HEK293 (cell line): ENCODE results near the gene KLHL30.

Experiments used
- CTCF ChIA-PET: fragments of 350-600 bp; formaldehyde crosslinking; extraction: SDS; loops from one replicate; lab custom pipeline; 2021; ENCODE audit warnings: antibody characterized with exemption; lab: Yijun Ruan, JAX
- POLR2A ChIA-PET: fragments of 300-600 bp; formaldehyde crosslinking; extraction: SDS; loops from one replicate; lab custom pipeline; 2020; ENCODE audit warnings: antibody characterized with exemption, inconsistent platforms; lab: Yijun Ruan, JAX
- H3K27ac ChIP-seq: fragments of 200-500 bp; sonication (Bioruptor generic); 2 replicates; pipeline ENCODE4 v1.5.1; 2014; ENCODE audit warnings: low read depth, low read length, control low read depth, inconsistent platforms; ENCODE audit errors: extremely low read depth
- H3K36me3 ChIP-seq, 2 experiments: fragments of 200-500 bp in 1 of 2; sonication (Bioruptor generic) in 1 of 2; 1 replicate in 1 of 2; 2 replicates in 1 of 2; pipeline ENCODE4 v1.5.1; 2014 to 2017; ENCODE audit warnings: inconsistent platforms in 2 of 2, low read length in 2 of 2; ENCODE audit not compliant: control insufficient read depth in 2 of 2, insufficient read depth in 1 of 2
- H3K4me1 ChIP-seq: fragments of 200-500 bp; sonication (Bioruptor generic); 2 replicates; pipeline ENCODE4 v1.5.1; 2014; ENCODE audit warnings: mild to moderate bottlenecking, low read length, inconsistent platforms; ENCODE audit not compliant: control insufficient read depth, insufficient read depth
- H3K4me3 ChIP-seq: 2 replicates; pipeline ENCODE4 v1.5.1; 2011; ENCODE audit warnings: low read depth, mild to moderate bottlenecking, control low read depth, low read length, moderate library complexity
- H3K9me3 ChIP-seq: fragments of 200-500 bp; sonication (Bioruptor generic); 2 replicates; pipeline ENCODE4 v1.5.1; 2014; ENCODE audit warnings: low read depth, low read length, inconsistent platforms; ENCODE audit not compliant: control insufficient read depth, insufficient read depth
- OSR2 ChIP-seq: fragments of 450-650 bp; formaldehyde crosslinking; IDR thresholded peaks from 2 replicates; pipeline ENCODE4 v1.5.1; 2016; ENCODE audit warnings: missing biosample characterization, missing genetic modification characterization
- PRDM1 ChIP-seq: fragments of 450-650 bp; formaldehyde crosslinking; IDR thresholded peaks from 2 replicates; pipeline ENCODE4; 2016; ENCODE audit warnings: missing biosample characterization, missing genetic modification characterization
- ZIC2 ChIP-seq: fragments of 450-650 bp; formaldehyde crosslinking; IDR thresholded peaks from 2 replicates; pipeline ENCODE4 v1.5.1; 2016; ENCODE audit warnings: missing biosample characterization, missing genetic modification characterization
- ZNF112 ChIP-seq: fragments of 450-650 bp; formaldehyde crosslinking; IDR thresholded peaks from 2 replicates; pipeline ENCODE4 v1.5.0; 2017; ENCODE audit warnings: missing biosample characterization, missing genetic modification characterization
- ZNF114 ChIP-seq: fragments of 450-650 bp; formaldehyde crosslinking; IDR thresholded peaks from 2 replicates; pipeline ENCODE4 v1.5.0; 2017; ENCODE audit warnings: missing biosample characterization, missing genetic modification characterization
- ZNF132 ChIP-seq: fragments of 450-650 bp; formaldehyde crosslinking; IDR thresholded peaks from 2 replicates; pipeline ENCODE4 v1.5.1; 2017; ENCODE audit warnings: missing biosample characterization, missing genetic modification characterization, borderline replicate concordance
- ZNF138 ChIP-seq: fragments of 450-650 bp; formaldehyde crosslinking; IDR thresholded peaks from 2 replicates; pipeline ENCODE4 v1.5.1; 2016; ENCODE audit warnings: missing biosample characterization, missing genetic modification characterization, borderline replicate concordance
- ZNF19 ChIP-seq: fragments of 450-650 bp; formaldehyde crosslinking; IDR thresholded peaks from 2 replicates; pipeline ENCODE4; 2016; ENCODE audit warnings: missing biosample characterization, missing genetic modification characterization, low read depth
- ZNF223 ChIP-seq: fragments of 450-650 bp; formaldehyde crosslinking; IDR thresholded peaks from 2 replicates; pipeline ENCODE4 v1.5.1; 2016; ENCODE audit warnings: missing biosample characterization, missing genetic modification characterization
- ZNF366 ChIP-seq: fragments of 450-650 bp; formaldehyde crosslinking; conservative IDR thresholded peaks from 2 replicates; pipeline ENCODE4 v1.5.1; 2016; ENCODE audit warnings: missing biosample characterization, missing genetic modification characterization
- ZNF416 ChIP-seq: fragments of 450-650 bp; formaldehyde crosslinking; IDR thresholded peaks from 2 replicates; pipeline ENCODE4 v1.5.1; 2016; ENCODE audit warnings: missing biosample characterization, missing genetic modification characterization
- ZNF530 ChIP-seq: fragments of 450-650 bp; formaldehyde crosslinking; IDR thresholded peaks from 2 replicates; pipeline ENCODE4 v1.5.1; 2016; ENCODE audit warnings: low read depth, missing biosample characterization, missing genetic modification characterization
- ZNF654 ChIP-seq: fragments of 450-650 bp; formaldehyde crosslinking; IDR thresholded peaks from 2 replicates; pipeline ENCODE4 v1.5.1; 2016; ENCODE audit warnings: low read depth, missing biosample characterization, missing genetic modification characterization
- ZNF701 ChIP-seq: fragments of 450-650 bp; formaldehyde crosslinking; IDR thresholded peaks from 2 replicates; pipeline ENCODE4 v1.5.1; 2016; ENCODE audit warnings: missing biosample characterization, missing genetic modification characterization
- ZNF843 ChIP-seq: fragments of 450-650 bp; formaldehyde crosslinking; IDR thresholded peaks from 2 replicates; pipeline ENCODE4 v1.5.1; 2016; ENCODE audit warnings: missing biosample characterization, missing genetic modification characterization
- TF ChIP-seq, protein P1 (sequence below): fragments of 450-650 bp; formaldehyde crosslinking; IDR thresholded peaks from 2 replicates; pipeline ENCODE4 v1.5.1; 2016; ENCODE audit warnings: missing biosample characterization, missing genetic modification characterization
- TF ChIP-seq, protein P2 (sequence below): fragments of 450-650 bp; formaldehyde crosslinking; IDR thresholded peaks from 2 replicates; pipeline ENCODE4 v1.5.1; 2016; ENCODE audit warnings: missing biosample characterization, missing genetic modification characterization
- TF ChIP-seq, protein P3 (sequence below): fragments of 450-650 bp; formaldehyde crosslinking; IDR thresholded peaks from 2 replicates; pipeline ENCODE4 v1.5.1; 2016; ENCODE audit warnings: missing biosample characterization, missing genetic modification characterization
- TF ChIP-seq, protein P4 (sequence below): fragments of 450-650 bp; formaldehyde crosslinking; IDR thresholded peaks from 2 replicates; pipeline ENCODE4 v1.5.1; 2016; ENCODE audit warnings: missing biosample characterization, missing genetic modification characterization, borderline replicate concordance

Gene KLHL30

DNA sequence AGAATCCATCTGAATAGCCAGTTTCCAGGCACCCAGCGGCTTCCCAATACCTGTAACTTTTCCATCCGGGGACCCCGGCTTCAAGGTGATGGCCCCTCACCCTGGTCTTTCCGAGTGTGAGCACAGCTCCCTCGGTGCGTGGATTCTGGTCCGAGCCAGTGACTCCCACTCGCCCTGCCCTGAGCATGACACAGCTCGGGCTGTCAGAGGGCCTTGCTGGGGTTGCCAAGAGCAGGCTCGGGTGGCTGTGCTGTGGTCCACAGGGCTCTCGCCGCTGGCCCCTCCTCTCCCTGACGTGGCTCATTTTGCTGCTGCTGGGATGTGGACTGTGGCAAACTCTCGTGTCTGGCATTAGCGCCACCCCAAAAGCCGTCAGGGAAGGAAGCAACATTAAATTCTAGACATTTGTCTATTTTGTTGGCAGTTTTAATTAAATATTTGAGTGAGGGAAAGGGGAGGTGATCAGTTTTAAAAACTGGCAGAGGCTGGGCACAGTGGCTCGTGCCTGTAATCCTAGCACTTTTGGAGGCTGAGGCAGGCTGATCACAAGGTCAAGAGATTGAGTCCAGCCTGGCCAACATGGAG lies 43.9 kb upstream of the KLHL30 start:
- no peaks in the 10 kb centered on the region for H3K9me3 ChIP-seq
- no peak overlapping the region for H3K27ac ChIP-seq
- TF ChIP-seq PRDM1 (tag by site-specific recombination): no peak
- TF ChIP-seq ZNF138: no peak
- TF ChIP-seq ZNF701 (tag by site-specific recombination): no peak
- TF ChIP-seq, protein P1, sequence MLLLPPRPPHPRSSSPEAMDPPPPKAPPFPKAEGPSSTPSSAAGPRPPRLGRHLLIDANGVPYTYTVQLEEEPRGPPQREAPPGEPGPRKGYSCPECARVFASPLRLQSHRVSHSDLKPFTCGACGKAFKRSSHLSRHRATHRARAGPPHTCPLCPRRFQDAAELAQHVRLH: no peak
- no peak for TF ChIP-seq ZNF132 (tag by site-specific recombination)
- no peak for TF ChIP-seq ZNF112 (tag by site-specific recombination)
- no peak for TF ChIP-seq OSR2 (tag by site-specific recombination)
- TF ChIP-seq ZNF114 (tag by site-specific recombination): no peak
- TF ChIP-seq ZNF366 (tag by site-specific recombination): no peak
- TF ChIP-seq, all 188 proteins: peak for 0
- Histone ChIP-seq H3K36me3 (peaks cover 0 to 16% of the 10 kb centered on the region in 2 experiments; a peak in 2 of 3 replicates), H3K4me1 (no peaks in the 10 kb centered on the region), H3K4me3 (no peak overlapping the region)
- POLR2A ChIA-PET: no interaction called here
- CTCF ChIA-PET: interaction anchor here (0.6 to 0.7 kb wide), 2 partner anchors 282 to 1041 kb away, joined by 3 read pairs; no protein-coding TSS in a partner anchor

DNA sequence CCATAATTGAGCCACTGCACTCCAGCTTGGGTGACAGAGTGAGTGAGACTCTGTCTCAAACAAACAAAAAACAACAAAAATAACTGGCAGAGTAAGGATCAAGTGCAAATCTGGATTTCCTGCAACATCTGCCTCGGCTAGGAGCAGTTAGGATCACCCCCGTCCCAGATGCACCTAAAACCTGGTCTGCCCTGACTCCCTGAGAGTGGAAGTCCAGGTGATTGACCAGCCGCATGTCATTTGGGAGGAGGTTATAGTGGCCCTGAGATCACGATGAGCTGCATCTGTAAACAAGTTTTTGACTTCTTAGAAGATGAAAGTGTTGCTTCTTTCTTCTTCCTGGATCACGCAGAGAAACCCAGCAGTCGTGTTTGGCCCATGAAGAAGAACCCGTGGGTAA lies 43.3 kb upstream of the KLHL30 start:
- CTCF ChIA-PET: interaction anchor here (0.6 kb wide), 2 partner anchors 151 to 1042 kb away, joined by 3 to 4 read pairs; no protein-coding TSS in a partner anchor
- POLR2A ChIA-PET: no interaction called here

DNA sequence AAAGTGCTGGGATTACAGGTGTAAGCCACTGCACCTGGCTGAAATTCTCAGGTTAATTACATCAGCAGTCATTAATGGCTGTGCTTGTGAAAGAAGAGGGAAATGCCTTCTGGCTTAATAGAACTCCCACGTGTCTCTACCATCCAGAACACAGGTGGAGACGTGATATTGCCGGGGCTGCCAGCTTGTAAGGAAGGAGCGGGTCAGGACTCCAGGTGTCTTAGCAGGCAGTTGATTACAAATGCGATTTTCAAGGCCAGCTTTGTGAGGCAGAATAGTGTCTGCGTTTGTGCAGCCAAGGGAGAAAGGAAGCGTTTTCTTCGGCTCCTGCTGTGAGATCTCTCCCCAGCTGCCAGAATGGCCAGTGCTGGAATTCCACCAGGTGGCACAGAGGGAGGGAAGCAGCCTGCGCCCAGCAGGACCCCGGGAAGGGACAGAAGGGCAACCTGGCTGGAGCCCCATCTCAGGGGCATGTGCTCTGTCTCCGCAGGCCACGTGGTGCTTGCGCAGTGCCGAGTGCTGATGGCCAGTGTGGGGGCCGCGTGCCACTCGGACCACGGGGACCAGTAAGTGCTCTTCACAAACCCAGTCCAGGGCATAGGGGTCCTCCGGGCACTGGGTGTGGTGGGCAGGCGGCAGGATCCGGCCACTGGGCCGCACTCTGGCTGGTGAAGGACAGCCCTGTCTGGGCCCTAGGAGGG lies 42.0 kb upstream of the KLHL30 start:
- Histone ChIP-seq H3K9me3 (no peaks in the 10 kb centered on the region), H3K36me3 (peaks cover 0 to 8% of the 10 kb centered on the region in 2 experiments; a peak in 2 of 3 replicates), H3K4me3 (no peak overlapping the region), H3K27ac (no peak overlapping the region)
- POLR2A ChIA-PET: no interaction called here
- CTCF ChIA-PET: no interaction called here
- TF ChIP-seq ZNF19 (tag by site-specific recombination): no peak
- TF ChIP-seq, protein P2, sequence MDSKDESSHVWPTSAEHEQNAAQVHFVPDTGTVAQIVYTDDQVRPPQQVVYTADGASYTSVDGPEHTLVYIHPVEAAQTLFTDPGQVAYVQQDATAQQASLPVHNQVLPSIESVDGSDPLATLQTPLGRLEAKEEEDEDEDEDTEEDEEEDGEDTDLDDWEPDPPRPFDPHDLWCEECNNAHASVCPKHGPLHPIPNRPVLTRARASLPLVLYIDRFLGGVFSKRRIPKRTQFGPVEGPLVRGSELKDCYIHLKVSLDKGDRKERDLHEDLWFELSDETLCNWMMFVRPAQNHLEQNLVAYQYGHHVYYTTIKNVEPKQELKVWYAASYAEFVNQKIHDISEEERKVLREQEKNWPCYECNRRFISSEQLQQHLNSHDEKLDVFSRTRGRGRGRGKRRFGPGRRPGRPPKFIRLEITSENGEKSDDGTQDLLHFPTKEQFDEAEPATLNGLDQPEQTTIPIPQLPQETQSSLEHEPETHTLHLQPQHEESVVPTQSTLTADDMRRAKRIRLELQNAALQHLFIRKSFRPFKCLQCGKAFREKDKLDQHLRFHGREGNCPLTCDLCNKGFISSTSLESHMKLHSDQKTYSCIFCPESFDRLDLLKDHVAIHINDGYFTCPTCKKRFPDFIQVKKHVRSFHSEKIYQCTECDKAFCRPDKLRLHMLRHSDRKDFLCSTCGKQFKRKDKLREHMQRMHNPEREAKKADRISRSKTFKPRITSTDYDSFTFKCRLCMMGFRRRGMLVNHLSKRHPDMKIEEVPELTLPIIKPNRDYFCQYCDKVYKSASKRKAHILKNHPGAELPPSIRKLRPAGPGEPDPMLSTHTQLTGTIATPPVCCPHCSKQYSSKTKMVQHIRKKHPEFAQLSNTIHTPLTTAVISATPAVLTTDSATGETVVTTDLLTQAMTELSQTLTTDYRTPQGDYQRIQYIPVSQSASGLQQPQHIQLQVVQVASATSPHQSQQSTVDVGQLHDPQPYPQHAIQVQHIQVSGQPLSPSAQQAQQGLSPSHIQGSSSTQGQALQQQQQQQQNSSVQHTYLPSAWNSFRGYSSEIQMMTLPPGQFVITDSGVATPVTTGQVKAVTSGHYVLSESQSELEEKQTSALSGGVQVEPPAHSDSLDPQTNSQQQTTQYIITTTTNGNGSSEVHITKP: 0 out of 2 replicates have a peak, but pooled peaks have one; percentile 10
- TF ChIP-seq ZIC2: peak; percentile 77
- TF ChIP-seq, all 188 proteins: peak for 2
- no peaks in the 10 kb centered on the region for H3K4me1 ChIP-seq

More for the DNA sequence above, 43.3 kb upstream of the KLHL30 start:
- H3K36me3 ChIP-seq: peaks cover 0 to 16% of the 10 kb centered on the region in 2 experiments; a peak in 2 of 3 replicates
- H3K4me1 ChIP-seq: no peaks in the 10 kb centered on the region
- no peak overlapping the region for H3K4me3 ChIP-seq
- H3K27ac ChIP-seq: no peak overlapping the region
- TF ChIP-seq ZNF530: no peak
- TF ChIP-seq ZNF843: no peak
- TF ChIP-seq ZNF223 (tag by site-specific recombination): no peak
- TF ChIP-seq, protein P3, sequence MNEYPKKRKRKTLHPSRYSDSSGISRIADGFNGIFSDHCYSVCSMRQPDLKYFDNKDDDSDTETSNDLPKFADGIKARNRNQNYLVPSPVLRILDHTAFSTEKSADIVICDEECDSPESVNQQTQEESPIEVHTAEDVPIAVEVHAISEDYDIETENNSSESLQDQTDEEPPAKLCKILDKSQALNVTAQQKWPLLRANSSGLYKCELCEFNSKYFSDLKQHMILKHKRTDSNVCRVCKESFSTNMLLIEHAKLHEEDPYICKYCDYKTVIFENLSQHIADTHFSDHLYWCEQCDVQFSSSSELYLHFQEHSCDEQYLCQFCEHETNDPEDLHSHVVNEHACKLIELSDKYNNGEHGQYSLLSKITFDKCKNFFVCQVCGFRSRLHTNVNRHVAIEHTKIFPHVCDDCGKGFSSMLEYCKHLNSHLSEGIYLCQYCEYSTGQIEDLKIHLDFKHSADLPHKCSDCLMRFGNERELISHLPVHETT (tag by site-specific recombination): no peak
- TF ChIP-seq, protein P4, sequence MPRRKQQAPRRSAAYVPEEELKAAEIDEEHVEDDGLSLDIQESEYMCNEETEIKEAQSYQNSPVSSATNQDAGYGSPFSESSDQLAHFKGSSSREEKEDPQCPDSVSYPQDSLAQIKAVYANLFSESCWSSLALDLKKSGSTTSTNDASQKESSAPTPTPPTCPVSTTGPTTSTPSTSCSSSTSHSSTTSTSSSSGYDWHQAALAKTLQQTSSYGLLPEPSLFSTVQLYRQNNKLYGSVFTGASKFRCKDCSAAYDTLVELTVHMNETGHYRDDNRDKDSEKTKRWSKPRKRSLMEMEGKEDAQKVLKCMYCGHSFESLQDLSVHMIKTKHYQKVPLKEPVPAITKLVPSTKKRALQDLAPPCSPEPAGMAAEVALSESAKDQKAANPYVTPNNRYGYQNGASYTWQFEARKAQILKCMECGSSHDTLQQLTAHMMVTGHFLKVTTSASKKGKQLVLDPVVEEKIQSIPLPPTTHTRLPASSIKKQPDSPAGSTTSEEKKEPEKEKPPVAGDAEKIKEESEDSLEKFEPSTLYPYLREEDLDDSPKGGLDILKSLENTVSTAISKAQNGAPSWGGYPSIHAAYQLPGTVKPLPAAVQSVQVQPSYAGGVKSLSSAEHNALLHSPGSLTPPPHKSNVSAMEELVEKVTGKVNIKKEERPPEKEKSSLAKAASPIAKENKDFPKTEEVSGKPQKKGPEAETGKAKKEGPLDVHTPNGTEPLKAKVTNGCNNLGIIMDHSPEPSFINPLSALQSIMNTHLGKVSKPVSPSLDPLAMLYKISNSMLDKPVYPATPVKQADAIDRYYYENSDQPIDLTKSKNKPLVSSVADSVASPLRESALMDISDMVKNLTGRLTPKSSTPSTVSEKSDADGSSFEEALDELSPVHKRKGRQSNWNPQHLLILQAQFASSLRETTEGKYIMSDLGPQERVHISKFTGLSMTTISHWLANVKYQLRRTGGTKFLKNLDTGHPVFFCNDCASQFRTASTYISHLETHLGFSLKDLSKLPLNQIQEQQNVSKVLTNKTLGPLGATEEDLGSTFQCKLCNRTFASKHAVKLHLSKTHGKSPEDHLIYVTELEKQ (tag by site-specific recombination): no peak
- no peak for TF ChIP-seq ZNF416 (tag by site-specific recombination)
- no peak for TF ChIP-seq ZNF654 (tag by site-specific recombination)
- no peaks in the 10 kb centered on the region for H3K9me3 ChIP-seq
